Neutrophil (primary cell): Measurements from ENCODE around the gene IL3RA.

Experiments
- H3K27ac ChIP-seq: fragments of 200-600 bp; sonication (generic); 2 replicates; pipeline ENCODE4 v1.5.1; 2016; ENCODE audit warnings: mild to moderate bottlenecking, moderate library complexity
- H3K27me3 ChIP-seq: fragments of 200-600 bp; sonication (generic); 2 replicates; pipeline ENCODE4 v1.6.0; 2016; ENCODE audit warnings: mild to moderate bottlenecking
- H3K36me3 ChIP-seq: fragments of 200-600 bp; sonication (generic); 2 replicates; pipeline ENCODE4 v1.5.1; 2017
- H3K4me1 ChIP-seq, 2 experiments: fragments of 200-600 bp in 1 of 2; sonication (generic) in 1 of 2; 1 replicate in 1 of 2; 2 replicates in 1 of 2; pipeline versions ENCODE4 v1.5.1 to v1.6.1; 2013 to 2016; ENCODE audit warnings: low read depth in 1 of 2, low read length in 1 of 2, mild to moderate bottlenecking in 1 of 2, moderate library complexity in 1 of 2; ENCODE audit not compliant: control insufficient read depth in 1 of 2, insufficient read depth in 1 of 2
- H3K4me3 ChIP-seq, 2 experiments: fragments of 200-600 bp in 1 of 2; sonication (generic) in 1 of 2; 1 replicate in 1 of 2; 2 replicates in 1 of 2; pipeline ENCODE4 v1.5.1; 2013 to 2016; ENCODE audit warnings: low read depth in 1 of 2, low read length in 1 of 2, mild to moderate bottlenecking in 1 of 2, moderate library complexity in 1 of 2
- H3K9me3 ChIP-seq: fragments of 200-600 bp; sonication (generic); 2 replicates; pipeline ENCODE4 v1.5.1; 2016
- CTCF ChIP-seq: fragments of 200-600 bp; sonication (generic); IDR thresholded peaks from 2 replicates; pipeline ENCODE4 v1.5.1; 2016; ENCODE audit warnings: antibody characterized with exemption

The IL3RA gene

GRCh38 chrX:1427756-1428155, 91.2 kb downstream of the IL3RA start:
- no peak overlapping the region for H3K4me3 ChIP-seq
- H3K4me1 ChIP-seq = no peaks in the 10 kb centered on the region
- H3K27ac ChIP-seq = no peak overlapping the region
- H3K27me3 ChIP-seq = no peaks in the 10 kb centered on the region
- peaks cover 56% of the 10 kb centered on the region for H3K36me3 ChIP-seq
- TF ChIP-seq CTCF = no peak
- no peaks in the 10 kb centered on the region for H3K9me3 ChIP-seq

GRCh38 chrX:1430451-1430850, 93.9 kb downstream of the IL3RA start:
- no peaks in the 10 kb centered on the region for H3K4me1 ChIP-seq
- no peaks in the 10 kb centered on the region for H3K9me3 ChIP-seq
- H3K27ac ChIP-seq = no peak overlapping the region
- no peak for TF ChIP-seq CTCF
- no peaks in the 10 kb centered on the region for H3K27me3 ChIP-seq
- no peak overlapping the region for H3K4me3 ChIP-seq
- H3K36me3 ChIP-seq = peaks cover 52% of the 10 kb centered on the region
